Skeletal muscle tissue (tissue), 5 donors: ENCODE results near the gene ANXA7. TPM values are rescaled to one million over a fixed set of nuclear protein-coding genes. Genes with fewer than 3 reads are reported as not detected.
"Not testable (repeated sequence)": the region's sequence is repeated elsewhere in the genome, so short reads cannot be mapped to it uniquely, and the experiment has no call there.

Experiments
- H3K27ac ChIP-seq: one replicate; pipeline ENCODE4 v1.7.0; 2013; ENCODE audit warnings: mild to moderate bottlenecking, low read depth, low read length, inconsistent platforms
- H3K27me3 ChIP-seq, 3 donors: one replicate each; pipeline ENCODE4 v1.7.0; 2013; ENCODE audit warnings: low read length in 3 of 3; ENCODE audit not compliant: control insufficient read depth in 3 of 3, insufficient read depth in 3 of 3
- H3K36me3 ChIP-seq, 3 donors: one replicate each; pipeline ENCODE4 v1.7.0; 2013; ENCODE audit warnings: low read length in 3 of 3; ENCODE audit not compliant: control insufficient read depth in 3 of 3, insufficient read depth in 3 of 3
- H3K4me1 ChIP-seq, 3 donors: one replicate each; pipeline ENCODE4 v1.7.0; 2013; ENCODE audit warnings: low read length in 3 of 3, mild to moderate bottlenecking in 3 of 3; ENCODE audit not compliant: control insufficient read depth in 3 of 3, insufficient read depth in 3 of 3
- H3K4me3 ChIP-seq, 3 donors: one replicate each; pipeline ENCODE4 v1.7.0; 2013; ENCODE audit warnings: low read length in 3 of 3
- H3K9ac ChIP-seq, 3 donors: one replicate each; pipeline ENCODE4 v1.7.0; 2013; ENCODE audit warnings: low read length in 3 of 3, mild to moderate bottlenecking in 3 of 3, moderate library complexity in 2 of 3, low read depth in 1 of 3
- H3K9me3 ChIP-seq, 3 donors: one replicate each; pipeline ENCODE4 v1.7.0; 2013; ENCODE audit warnings: low read length in 3 of 3; ENCODE audit not compliant: control insufficient read depth in 3 of 3
- small RNA-seq: library from RNA; depleted of rRNA; stranded (forward); fragments of <200 nt; gene quantifications from one replicate; pipeline ENCODE3, GENCODE V24; 2014
- total RNA-seq: library from RNA; depleted of rRNA; stranded (reverse); fragments of >200 nt; gene quantifications from one replicate; pipeline ENCODE4 v1.2.3, GENCODE V29; 2014
- donor health status: Osteomylitis.

Gene ANXA7
- total RNA-seq, 1 donor from 2014 or later = 47.0 TPM

DNA sequence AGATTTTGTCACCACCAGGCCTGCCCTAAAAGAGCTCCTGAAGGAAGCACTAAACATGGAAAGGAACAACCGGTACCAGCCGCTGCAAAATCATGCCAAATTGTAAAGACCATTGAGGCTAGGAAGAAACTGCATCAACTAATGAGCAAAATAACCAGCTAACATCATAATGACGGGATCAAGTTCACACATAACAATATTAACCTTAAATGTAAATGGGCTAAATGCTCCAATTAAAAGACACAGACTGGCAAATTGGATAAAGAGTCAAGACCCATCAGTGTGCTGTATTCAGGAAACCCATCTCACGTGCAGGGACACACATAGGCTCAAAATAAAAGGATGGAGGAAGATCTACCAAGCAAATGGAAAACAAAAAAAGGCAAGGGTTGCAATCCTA is 88.6 kb downstream of the ANXA7 start:
- H3K27me3 ChIP-seq, H3K4me1 ChIP-seq, H3K9ac ChIP-seq, H3K36me3 ChIP-seq, H3K9me3 ChIP-seq, H3K27ac ChIP-seq, H3K4me3 ChIP-seq: not testable (repeated sequence)

Small RNAs within 50 kb of the gene (small RNA-seq; reads per million reads assigned to genes)
- gene RF00019 = not detected

Other genes with a start within 250 kb of the ANXA7 start
- gene ECD, start 246.1 kb downstream of the ANXA7 start, total RNA-seq = 23.5 TPM
- gene FAM149B1, start 245.9 kb downstream of the ANXA7 start, total RNA-seq = 16.2 TPM
- gene DNAJC9, start 166.8 kb downstream of the ANXA7 start, total RNA-seq = 17.7 TPM
- gene MRPS16, start 161.4 kb downstream of the ANXA7 start, total RNA-seq = 57.4 TPM
- gene CFAP70, start 55.2 kb downstream of the ANXA7 start, total RNA-seq = 1.6 TPM
- 22.4 TPM for gene MSS51, start 19.5 kb upstream of the ANXA7 start, total RNA-seq
- gene PPP3CB, start 82.0 kb upstream of the ANXA7 start, total RNA-seq = 113 TPM
- gene USP54, start 177.3 kb upstream of the ANXA7 start, total RNA-seq = 20.4 TPM
- gene MYOZ1, start 227.4 kb upstream of the ANXA7 start, total RNA-seq = 1,224 TPM
- 17.2 TPM for gene SYNPO2L, start 242.0 kb upstream of the ANXA7 start, total RNA-seq